Spinal cord (tissue), 10 donors: ENCODE results near the gene EVC. TPM values are rescaled to one million over a fixed set of nuclear protein-coding genes. Genes with fewer than 3 reads are reported as not detected.

Experiments
- DNase-seq, 6 donors: peaks; one replicate each; pipeline versions ENCODE4 v3.0.0 to v3.0.0-alpha.2; 2013 to 2015; ENCODE audit warnings: low spot score in 6 of 6, low read depth in 4 of 6
- H3K27ac ChIP-seq: one replicate; pipeline ENCODE4 v1.5.1; 2013; ENCODE audit warnings: low read depth, low read length, control low read depth
- H3K27me3 ChIP-seq: one replicate; pipeline ENCODE4 v1.6.1; 2013; ENCODE audit warnings: low read length; ENCODE audit not compliant: control insufficient read depth, insufficient read depth
- H3K36me3 ChIP-seq: one replicate; pipeline ENCODE4 v1.6.1; 2013; ENCODE audit warnings: low read length; ENCODE audit not compliant: control insufficient read depth, insufficient read depth
- H3K4me1 ChIP-seq: one replicate; pipeline ENCODE4 v1.6.1; 2013; ENCODE audit warnings: low read length; ENCODE audit not compliant: control insufficient read depth, insufficient read depth
- H3K4me3 ChIP-seq: one replicate; pipeline ENCODE4 v1.5.1; 2013; ENCODE audit warnings: low read depth, low read length, control low read depth
- H3K9me3 ChIP-seq: one replicate; pipeline ENCODE4 v1.6.1; 2013; ENCODE audit warnings: low read length; ENCODE audit not compliant: control insufficient read depth, insufficient read depth
- WGBS: methylation state at CpG from one replicate; pipeline ENCODE4 v1.1.5; 2013; ENCODE audit warnings: missing lambda C conversion rate; ENCODE audit not compliant: insufficient coverage; 5-methylcytosine and 5-hydroxymethylcytosine counted together
- polyA plus RNA-seq, 2 donors: library from polyadenylated mRNA; unstranded; fragments of 120-200 nt; gene quantifications; one replicate each; pipeline ENCODE4 v1.2.1, GENCODE V29; 2013; ENCODE audit not compliant: insufficient read length in 2 of 2
- total RNA-seq, 2 donors: library from RNA; depleted of rRNA in 1 of 2; stranded (reverse); fragments of 120-200 nt in 1 of 2; fragments of >200 nt in 1 of 2; gene quantifications; one replicate each; pipeline versions ENCODE4 v1.2.3 to v1.2.4, GENCODE V29; 2013 to 2014
- donor health status: healthy.

Gene EVC
- total and polyA plus RNA-seq, 4 donors, result 9.9 to 20.8 (median 10.5) TPM

GRCh38 chr4:5798946-5799345, 87.9 kb downstream of the EVC start:
- no peaks in the 10 kb centered on the region for H3K9me3 ChIP-seq
- H3K27ac ChIP-seq, result no peak overlapping the region
- DNase-seq, result no peak
- peaks cover 27% of the 10 kb centered on the region for H3K36me3 ChIP-seq
- 91% methylated on average over 7 of the region's 11 CpGs for WGBS
- no peaks in the 10 kb centered on the region for H3K27me3 ChIP-seq
- H3K4me1 ChIP-seq, result no peaks in the 10 kb centered on the region
- no peak overlapping the region for H3K4me3 ChIP-seq

GRCh38 chr4:5799406-5799805, 88.4 kb downstream of the EVC start:
- Histone ChIP-seq H3K9me3 (no peaks in the 10 kb centered on the region), H3K4me1 (no peaks in the 10 kb centered on the region), H3K36me3 (peaks cover 31% of the 10 kb centered on the region), H3K27me3 (no peaks in the 10 kb centered on the region), H3K4me3 (no peak overlapping the region), H3K27ac (no peak overlapping the region)
- DNase-seq, result peak in 1 of 6 donors; percentile 22
- WGBS, result 88% methylated on average over 11 of the region's 11 CpGs

- Histone ChIP-seq H3K4me1 (no peaks in the 10 kb centered on the region), H3K36me3 (peaks cover 41% of the 10 kb centered on the region), H3K9me3 (no peaks in the 10 kb centered on the region), H3K4me3 (no peak overlapping the region), H3K27me3 (no peaks in the 10 kb centered on the region), H3K27ac (no peak overlapping the region)
- 95% methylated on average over 4 of the region's 10 CpGs for WGBS
- DNase-seq, result no peak
Measured at GRCh38 chr4:5800496-5800895, 89.5 kb downstream of the EVC start.

- WGBS, result 96% methylated on average over 4 of the region's 13 CpGs
- H3K36me3 ChIP-seq, result peaks cover 40% of the 10 kb centered on the region
Measured at GRCh38 chr4:5801696-5802095, 90.7 kb downstream of the EVC start.

GRCh38 chr4:5802565-5802964, 91.6 kb downstream of the EVC start:
- peaks cover 41% of the 10 kb centered on the region for H3K36me3 ChIP-seq

More at GRCh38 chr4:5801696-5802095, 90.7 kb downstream of the EVC start:
- Histone ChIP-seq H3K4me3 (no peak overlapping the region), H3K27me3 (no peaks in the 10 kb centered on the region), H3K27ac (no peak overlapping the region), H3K4me1 (no peaks in the 10 kb centered on the region), H3K9me3 (no peaks in the 10 kb centered on the region)
- DNase-seq, result no peak

GRCh38 chr4:5804656-5805055, 93.7 kb downstream of the EVC start:
- 90% methylated on average over 14 of the region's 14 CpGs for WGBS
- Histone ChIP-seq H3K4me1 (no peaks in the 10 kb centered on the region), H3K9me3 (no peaks in the 10 kb centered on the region), H3K27ac (no peak overlapping the region), H3K36me3 (peaks cover 45% of the 10 kb centered on the region), H3K4me3 (no peak overlapping the region), H3K27me3 (no peaks in the 10 kb centered on the region)
- DNase-seq, result no peak

More at GRCh38 chr4:5802565-5802964, 91.6 kb downstream of the EVC start:
- Histone ChIP-seq H3K27ac (no peak overlapping the region), H3K4me3 (no peak overlapping the region), H3K9me3 (no peaks in the 10 kb centered on the region), H3K4me1 (no peaks in the 10 kb centered on the region), H3K27me3 (no peaks in the 10 kb centered on the region)
- DNase-seq, result no peak
- WGBS, result 93% methylated on average over 12 of the region's 12 CpGs

GRCh38 chr4:5805270-5805669, 94.3 kb downstream of the EVC start:
- peaks cover 51% of the 10 kb centered on the region for H3K36me3 ChIP-seq
- WGBS, result 92% methylated on average over 11 of the region's 11 CpGs

GRCh38 chr4:5808081-5808741, 97.2 kb downstream of the EVC start:
- peak in 2 of 6 donors; percentile 32 for DNase-seq
- H3K36me3 ChIP-seq, result peaks cover 67% of the 10 kb centered on the region
- 70% methylated on average over 8 of the region's 10 CpGs for WGBS
- H3K9me3 ChIP-seq, result peaks cover 4% of the 10 kb centered on the region
- H3K4me1 ChIP-seq, result no peaks in the 10 kb centered on the region
- H3K27me3 ChIP-seq, result no peaks in the 10 kb centered on the region
- H3K4me3 ChIP-seq, result no peak overlapping the region
- no peak overlapping the region for H3K27ac ChIP-seq

More at GRCh38 chr4:5805270-5805669, 94.3 kb downstream of the EVC start:
- Histone ChIP-seq H3K27ac (no peak overlapping the region), H3K9me3 (no peaks in the 10 kb centered on the region), H3K27me3 (no peaks in the 10 kb centered on the region), H3K4me1 (no peaks in the 10 kb centered on the region), H3K4me3 (no peak overlapping the region)
- DNase-seq, result no peak

GRCh38 chr4:5809216-5809776, 98.3 kb downstream of the EVC start:
- WGBS, result 93% methylated on average over 8 of the region's 12 CpGs
- Histone ChIP-seq H3K4me1 (no peaks in the 10 kb centered on the region), H3K36me3 (peaks cover 74% of the 10 kb centered on the region), H3K27ac (no peak overlapping the region), H3K9me3 (peaks cover 4% of the 10 kb centered on the region), H3K27me3 (no peaks in the 10 kb centered on the region), H3K4me3 (no peak overlapping the region)
- DNase-seq, result no peak

GRCh38 chr4:5810151-5810550, 99.2 kb downstream of the EVC start:
- Histone ChIP-seq H3K4me3 (no peak overlapping the region), H3K4me1 (no peaks in the 10 kb centered on the region), H3K9me3 (peaks cover 4% of the 10 kb centered on the region), H3K27me3 (no peaks in the 10 kb centered on the region), H3K36me3 (peaks cover 74% of the 10 kb centered on the region), H3K27ac (no peak overlapping the region)
- DNase-seq, result no peak
- WGBS, result 95% methylated on average over 2 of the region's 3 CpGs
